ENCODE results near the gene LRRC15.

LRRC15 gene

DNA sequence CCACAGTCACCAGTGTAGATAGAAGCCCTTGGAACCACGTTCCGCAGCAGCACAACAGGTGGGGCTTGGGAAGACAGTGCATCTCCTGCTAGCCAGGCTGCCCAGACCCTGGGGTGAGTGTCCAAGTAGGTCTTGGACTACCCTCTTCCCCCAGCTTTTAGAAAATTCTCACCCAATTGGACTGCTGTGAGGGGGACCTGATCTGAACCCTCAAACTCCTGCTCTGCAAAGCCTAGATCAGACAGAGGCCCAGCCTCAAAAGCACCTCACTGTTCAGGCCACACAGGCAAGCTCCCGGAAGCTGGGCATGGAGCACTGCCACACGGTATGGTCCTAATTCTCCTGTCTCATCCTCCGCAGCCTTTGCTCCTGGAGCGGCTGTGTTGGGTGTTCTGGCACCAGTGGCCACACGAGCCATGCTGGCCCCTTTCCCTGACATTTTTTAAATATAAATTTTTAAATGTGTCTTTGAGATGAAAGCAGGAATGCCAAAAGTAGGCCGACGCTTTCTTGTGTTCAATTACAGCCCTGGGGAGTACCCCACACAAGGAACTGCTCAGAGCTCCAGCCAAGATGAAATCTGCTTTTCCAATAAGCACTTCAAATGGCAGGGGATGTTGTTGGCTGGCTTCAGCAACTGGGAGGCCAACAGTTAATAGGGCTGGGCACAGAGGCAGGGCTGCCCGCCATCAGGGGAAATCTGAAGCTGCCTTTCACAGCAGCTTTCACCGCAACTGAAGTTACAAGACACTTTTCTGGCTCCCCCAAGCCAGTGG lies 59.3 kb downstream of the LRRC15 start:
- Histone ChIP-seq H2AFZ (ENCODE audit: low read length, unreplicated experiment) (no peak overlapping the region), H3K4me3 (ENCODE audit: low read depth, low read length) (no peak overlapping the region), H3K36me3 (ENCODE audit: insufficient read depth, low read length) (no peaks in the 10 kb centered on the region), H3K27ac (ENCODE audit: low read depth, low read length) (no peak overlapping the region), H3K27me3 (ENCODE audit: insufficient read depth, low read length) (peaks cover 42% of the 10 kb centered on the region), H3K79me2 (ENCODE audit: control insufficient read depth, insufficient read depth, low read length, unreplicated experiment) (no peaks in the 10 kb centered on the region), H3K4me1 (ENCODE audit: control insufficient read depth, insufficient read depth, low read length, unreplicated experiment) (peaks cover 5% of the 10 kb centered on the region)

DNA sequence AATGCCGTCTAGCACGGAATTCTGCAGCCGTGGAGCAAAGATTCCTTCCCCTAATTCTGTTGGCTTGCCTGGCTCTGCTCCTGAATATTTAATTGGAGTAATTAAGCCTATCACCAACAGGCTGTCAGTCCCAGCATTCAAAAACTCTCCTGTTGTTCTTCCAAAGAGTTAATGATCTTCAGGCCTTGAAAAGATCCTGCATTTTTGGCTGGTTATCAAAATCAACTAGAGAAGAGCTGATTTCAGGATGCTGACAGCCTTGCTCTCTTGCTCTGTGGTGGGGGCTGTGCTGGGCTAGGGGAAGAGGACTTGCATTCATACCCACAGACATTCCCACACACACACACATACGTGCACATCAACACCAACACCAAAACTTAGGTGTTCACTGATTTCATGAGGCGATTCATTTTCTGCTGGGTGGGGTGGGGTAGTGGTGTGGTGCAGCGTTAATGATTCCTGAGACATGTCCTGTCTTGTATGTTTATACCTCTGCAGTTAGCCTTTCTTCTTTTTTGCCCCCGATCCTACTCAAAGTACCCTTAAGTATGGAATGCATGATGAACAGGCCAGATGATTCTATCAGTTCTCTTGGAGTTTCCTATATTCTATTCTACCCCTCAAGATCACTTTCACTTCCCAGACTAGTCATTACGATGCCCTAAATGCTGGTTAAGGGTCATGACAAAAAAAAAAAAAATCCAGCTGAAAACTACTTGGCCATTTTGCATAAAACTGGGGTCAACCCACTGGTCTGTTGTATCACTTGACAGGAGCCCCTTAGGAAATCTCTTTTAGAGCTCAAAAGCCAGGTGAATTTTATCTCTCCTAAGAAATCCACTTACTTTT lies 60.7 kb downstream of the LRRC15 start:
- no peak overlapping the region for H3K4me3 ChIP-seq (ENCODE audit: low read depth, low read length)
- no peak overlapping the region for H2AFZ ChIP-seq (ENCODE audit: low read length, unreplicated experiment)
- H3K4me1 ChIP-seq (ENCODE audit: control insufficient read depth, insufficient read depth, low read length, unreplicated experiment), result peaks cover 5% of the 10 kb centered on the region
- H3K27me3 ChIP-seq (ENCODE audit: insufficient read depth, low read length), result peaks cover 39% of the 10 kb centered on the region
- H3K27ac ChIP-seq (ENCODE audit: low read depth, low read length), result no peak overlapping the region
- no peaks in the 10 kb centered on the region for H3K36me3 ChIP-seq (ENCODE audit: insufficient read depth, low read length)
- no peaks in the 10 kb centered on the region for H3K79me2 ChIP-seq (ENCODE audit: control insufficient read depth, insufficient read depth, low read length, unreplicated experiment)

DNA sequence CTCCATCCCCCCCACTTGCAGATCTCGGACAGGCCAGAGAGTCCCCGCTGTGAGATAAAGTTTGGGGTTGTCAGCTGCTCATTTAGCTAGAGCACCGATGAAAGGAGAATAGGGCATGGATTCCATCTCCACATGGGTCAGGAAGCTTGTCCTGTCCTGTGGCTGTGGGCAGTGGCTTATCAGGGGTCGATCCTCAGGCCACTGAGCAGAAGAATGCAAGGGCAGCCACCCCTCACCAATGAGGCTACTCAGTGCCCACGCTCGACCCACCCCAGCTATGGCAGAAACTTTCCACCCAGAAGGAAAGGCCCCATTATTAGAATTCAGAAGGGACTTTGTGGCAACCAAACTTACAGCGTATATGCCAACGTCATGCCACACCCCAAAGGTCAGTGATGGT lies 61.7 kb downstream of the LRRC15 start:
- H3K36me3 ChIP-seq (ENCODE audit: insufficient read depth, low read length), result no peaks in the 10 kb centered on the region
- no peak overlapping the region for H2AFZ ChIP-seq (ENCODE audit: low read length, unreplicated experiment)
- H3K4me3 ChIP-seq (ENCODE audit: low read depth, low read length), result no peak overlapping the region
- H3K79me2 ChIP-seq (ENCODE audit: control insufficient read depth, insufficient read depth, low read length, unreplicated experiment), result no peaks in the 10 kb centered on the region
- H3K4me1 ChIP-seq (ENCODE audit: control insufficient read depth, insufficient read depth, low read length, unreplicated experiment), result peaks cover 5% of the 10 kb centered on the region
- H3K27me3 ChIP-seq (ENCODE audit: insufficient read depth, low read length), result peaks cover 45% of the 10 kb centered on the region
- H3K27ac ChIP-seq (ENCODE audit: low read depth, low read length), result no peak overlapping the region

- H3K36me3 ChIP-seq (ENCODE audit: insufficient read depth, low read length), result no peaks in the 10 kb centered on the region
- H3K4me3 ChIP-seq (ENCODE audit: low read depth, low read length), result no peak overlapping the region
- no peaks in the 10 kb centered on the region for H3K79me2 ChIP-seq (ENCODE audit: control insufficient read depth, insufficient read depth, low read length, unreplicated experiment)
- no peak overlapping the region for H2AFZ ChIP-seq (ENCODE audit: low read length, unreplicated experiment)
- H3K27me3 ChIP-seq (ENCODE audit: insufficient read depth, low read length), result peaks cover 39% of the 10 kb centered on the region
- H3K27ac ChIP-seq (ENCODE audit: low read depth, low read length), result no peak overlapping the region
- H3K4me1 ChIP-seq (ENCODE audit: control insufficient read depth, insufficient read depth, low read length, unreplicated experiment), result no peaks in the 10 kb centered on the region
Measured at GRCh38 chr3:194306771-194307640, 62.5 kb downstream of the LRRC15 start.

DNA sequence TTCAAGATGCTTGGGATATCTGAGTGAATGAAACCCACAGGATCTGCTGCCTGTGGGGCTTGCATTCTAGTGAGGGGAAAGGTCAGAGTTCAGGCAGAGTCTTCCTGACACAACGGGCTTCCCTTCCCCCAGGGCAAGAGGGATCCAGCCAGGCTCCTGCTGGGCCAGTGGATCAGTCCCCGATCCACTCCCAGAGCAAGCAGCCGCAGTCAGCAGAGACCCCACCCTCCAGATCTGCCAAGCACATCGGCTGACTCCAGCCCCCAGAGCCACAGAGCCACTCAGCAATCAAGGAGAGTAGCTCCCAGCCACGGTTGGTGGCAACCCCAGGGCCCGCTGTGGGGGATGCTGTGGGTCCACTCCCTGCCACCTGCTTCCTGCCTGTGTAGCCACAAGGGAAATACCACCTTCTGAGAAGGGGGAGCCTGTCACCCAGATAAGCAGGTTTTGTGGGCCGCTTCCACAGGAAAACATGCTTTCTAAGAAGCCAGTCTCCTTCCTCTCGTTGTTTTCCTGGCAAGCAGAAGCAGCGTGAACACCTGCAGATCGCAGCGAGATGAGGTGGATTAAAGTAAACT lies 63.3 kb downstream of the LRRC15 start:
- no peaks in the 10 kb centered on the region for H3K79me2 ChIP-seq (ENCODE audit: control insufficient read depth, insufficient read depth, low read length, unreplicated experiment)
- H3K27me3 ChIP-seq (ENCODE audit: insufficient read depth, low read length), result peaks cover 35% of the 10 kb centered on the region
- no peaks in the 10 kb centered on the region for H3K4me1 ChIP-seq (ENCODE audit: control insufficient read depth, insufficient read depth, low read length, unreplicated experiment)
- H2AFZ ChIP-seq (ENCODE audit: low read length, unreplicated experiment), result no peak overlapping the region
- no peak overlapping the region for H3K4me3 ChIP-seq (ENCODE audit: low read depth, low read length)
- no peak overlapping the region for H3K27ac ChIP-seq (ENCODE audit: low read depth, low read length)
- H3K36me3 ChIP-seq (ENCODE audit: insufficient read depth, low read length), result no peaks in the 10 kb centered on the region

GRCh38 chr3:194305356-194306108 lies 64.0 kb downstream of the LRRC15 start:
- H3K27me3 ChIP-seq (ENCODE audit: insufficient read depth, low read length), result peaks cover 31% of the 10 kb centered on the region
- H3K4me1 ChIP-seq (ENCODE audit: control insufficient read depth, insufficient read depth, low read length, unreplicated experiment), result no peaks in the 10 kb centered on the region
- H3K27ac ChIP-seq (ENCODE audit: low read depth, low read length), result no peak overlapping the region
- no peak overlapping the region for H2AFZ ChIP-seq (ENCODE audit: low read length, unreplicated experiment)
- no peak overlapping the region for H3K4me3 ChIP-seq (ENCODE audit: low read depth, low read length)
- no peaks in the 10 kb centered on the region for H3K79me2 ChIP-seq (ENCODE audit: control insufficient read depth, insufficient read depth, low read length, unreplicated experiment)
- no peaks in the 10 kb centered on the region for H3K36me3 ChIP-seq (ENCODE audit: insufficient read depth, low read length)
